Liver (tissue), 9 donors: ENCODE data around the gene MARK3. TPM values are rescaled to one million over a fixed set of nuclear protein-coding genes. Genes with fewer than 3 reads are reported as not detected.

Experiments used
- DNase-seq: peaks from one replicate; pipeline ENCODE4 v3.0.0-alpha.2; 2017; ENCODE audit warnings: low spot score
- H3K27ac ChIP-seq, 2 donors: one replicate each; pipeline ENCODE4 v1.7.0; 2013; ENCODE audit warnings: inconsistent platforms in 2 of 2, low read length in 2 of 2, control low read depth in 1 of 2, low read depth in 1 of 2, mild to moderate bottlenecking in 1 of 2
- H3K27me3 ChIP-seq, 4 donors: one replicate each; pipeline versions ENCODE4 v1.6.1 to v1.7.0; 2013; ENCODE audit warnings: low read length in 3 of 4, inconsistent platforms in 1 of 4, mild to moderate bottlenecking in 1 of 4, moderate library complexity in 1 of 4; ENCODE audit not compliant: control insufficient read depth in 4 of 4, insufficient read depth in 4 of 4
- H3K36me3 ChIP-seq, 4 donors: one replicate each; pipeline versions ENCODE4 v1.6.1 to v1.7.0; 2013; ENCODE audit warnings: low read length in 3 of 4, mild to moderate bottlenecking in 3 of 4, low read depth in 1 of 4, moderate library complexity in 1 of 4; ENCODE audit not compliant: control insufficient read depth in 4 of 4, insufficient read depth in 3 of 4
- H3K4me1 ChIP-seq, 4 donors: one replicate each; pipeline versions ENCODE4 v1.6.1 to v1.7.0; 2013; ENCODE audit warnings: low read length in 3 of 4, mild to moderate bottlenecking in 3 of 4, moderate library complexity in 1 of 4; ENCODE audit not compliant: control insufficient read depth in 4 of 4, insufficient read depth in 4 of 4
- H3K4me3 ChIP-seq, 3 donors: one replicate each; pipeline versions ENCODE4 v1.6.1 to v1.7.0; 2013; ENCODE audit warnings: low read length in 3 of 3, control low read depth in 1 of 3, low read depth in 1 of 3, mild to moderate bottlenecking in 1 of 3
- H3K9ac ChIP-seq, 2 donors: one replicate each; pipeline ENCODE4 v1.7.0; 2013; ENCODE audit warnings: low read length in 2 of 2, mild to moderate bottlenecking in 2 of 2, moderate library complexity in 2 of 2, control low read depth in 1 of 2, low read depth in 1 of 2
- H3K9me3 ChIP-seq, 4 donors: one replicate each; pipeline versions ENCODE4 v1.6.1 to v1.7.0; 2013; ENCODE audit warnings: low read length in 3 of 4; ENCODE audit not compliant: control insufficient read depth in 4 of 4
- EGR1 ChIP-seq, 2 donors: IDR thresholded peaks; 2 replicates each; pipeline ENCODE4 v1.6.1; 2016 to 2018; ENCODE audit warnings: antibody characterized with exemption in 2 of 2, low read depth in 2 of 2
- FOXA1 ChIP-seq: IDR thresholded peaks from 2 replicates; pipeline ENCODE4 v1.6.1; 2016; ENCODE audit warnings: antibody characterized with exemption
- FOXA2 ChIP-seq: IDR thresholded peaks from 2 replicates; pipeline ENCODE4 v1.6.1; 2016; ENCODE audit warnings: antibody characterized with exemption
- GABPA ChIP-seq, 2 donors: IDR thresholded peaks in 1 of 2; conservative IDR thresholded peaks in 1 of 2; 2 replicates each; pipeline ENCODE4 v1.6.1; 2016; ENCODE audit warnings: antibody characterized with exemption in 2 of 2, mild to moderate bottlenecking in 1 of 2, moderate library complexity in 1 of 2
- HNF4A ChIP-seq, 2 donors: conservative IDR thresholded peaks; 2 replicates each; pipeline ENCODE4 v1.6.1; 2016; ENCODE audit warnings: antibody characterized with exemption in 2 of 2, mild to moderate bottlenecking in 2 of 2
- HNF4G ChIP-seq: IDR thresholded peaks from 2 replicates; pipeline ENCODE4 v1.6.1; 2016; ENCODE audit warnings: antibody characterized with exemption
- JUND ChIP-seq, 2 donors: IDR thresholded peaks; 2 replicates each; pipeline ENCODE4 v1.6.1; 2016; ENCODE audit warnings: antibody characterized with exemption in 2 of 2
- NR2F2 ChIP-seq: IDR thresholded peaks from 2 replicates; pipeline ENCODE4 v1.6.1; 2016; ENCODE audit warnings: antibody characterized with exemption
- RAD21 ChIP-seq, 2 donors: IDR thresholded peaks; 2 replicates each; pipeline ENCODE4 v1.6.1; 2016; ENCODE audit warnings: antibody characterized with exemption in 2 of 2, mild to moderate bottlenecking in 2 of 2
- RXRA ChIP-seq, 2 donors: IDR thresholded peaks; 2 replicates each; pipeline ENCODE4 v1.6.1; 2017 to 2018; ENCODE audit warnings: antibody characterized with exemption in 2 of 2, mild to moderate bottlenecking in 1 of 2
- SP1 ChIP-seq: IDR thresholded peaks from 2 replicates; pipeline ENCODE4 v1.6.1; 2018; ENCODE audit warnings: antibody characterized with exemption, mild to moderate bottlenecking
- TAF1 ChIP-seq: conservative IDR thresholded peaks from 2 replicates; pipeline ENCODE4 v1.6.1; 2016; ENCODE audit warnings: antibody characterized with exemption, mild to moderate bottlenecking
- YY1 ChIP-seq: IDR thresholded peaks from 2 replicates; pipeline ENCODE4 v1.6.1; 2016; ENCODE audit warnings: antibody characterized with exemption, mild to moderate bottlenecking
- WGBS: extraction: QIAGEN DNeasy Blood & Tissue Kit; methylation state at CpG from one replicate; pipeline ENCODE4 v1.1.7; 2013; 5-methylcytosine and 5-hydroxymethylcytosine counted together
- polyA plus RNA-seq, 2 donors: library from polyadenylated mRNA; stranded (reverse) in 1 of 2; unstranded in 1 of 2; fragments of 200-250 nt in 1 of 2; fragments of >200 nt in 1 of 2; fragmentation: Nextera tagmentation in 1 of 2; extraction: Ambion mirVana in 1 of 2; gene quantifications; one replicate each; pipeline versions ENCODE4 v1.2.1 to v1.2.3, GENCODE V29; 2013 to 2015
- total RNA-seq, 2 donors: library from RNA; depleted of rRNA; stranded (reverse); fragments of >200 nt; gene quantifications; one replicate each; pipeline ENCODE4 v1.2.3, GENCODE V29; 2014
- TF ChIP-seq, protein P1 (sequence below): IDR thresholded peaks from 2 replicates; pipeline ENCODE4 v1.6.1; 2016; ENCODE audit warnings: antibody characterized with exemption
- TF ChIP-seq, protein P2 (sequence below): IDR thresholded peaks from 2 replicates; pipeline ENCODE4 v1.6.1; 2016; ENCODE audit warnings: antibody characterized with exemption
- TF ChIP-seq, protein P3 (sequence below): fragments of 150-350 bp; IDR thresholded peaks from 2 replicates; pipeline ENCODE4 v1.5.1; 2017; ENCODE audit warnings: improper control_type of control experiment, low read depth, low read length; ENCODE audit not compliant: missing input control
- TF ChIP-seq, protein P4 (sequence below): IDR thresholded peaks from 2 replicates; pipeline ENCODE4 v1.6.1; 2016; ENCODE audit warnings: antibody characterized with exemption, mild to moderate bottlenecking
- TF ChIP-seq, protein P5 (sequence below): IDR thresholded peaks from 2 replicates; pipeline ENCODE4 v1.6.1; 2016; ENCODE audit warnings: antibody characterized with exemption
- donor health status: healthy.
- donor health status: healthy.
- donor health status: healthy.
- donor health status: healthy.
- donor health status: healthy.

Gene MARK3
- total and polyA plus RNA-seq, 4 donors = 14.1 to 86.0 (median 33.0) TPM

DNA sequence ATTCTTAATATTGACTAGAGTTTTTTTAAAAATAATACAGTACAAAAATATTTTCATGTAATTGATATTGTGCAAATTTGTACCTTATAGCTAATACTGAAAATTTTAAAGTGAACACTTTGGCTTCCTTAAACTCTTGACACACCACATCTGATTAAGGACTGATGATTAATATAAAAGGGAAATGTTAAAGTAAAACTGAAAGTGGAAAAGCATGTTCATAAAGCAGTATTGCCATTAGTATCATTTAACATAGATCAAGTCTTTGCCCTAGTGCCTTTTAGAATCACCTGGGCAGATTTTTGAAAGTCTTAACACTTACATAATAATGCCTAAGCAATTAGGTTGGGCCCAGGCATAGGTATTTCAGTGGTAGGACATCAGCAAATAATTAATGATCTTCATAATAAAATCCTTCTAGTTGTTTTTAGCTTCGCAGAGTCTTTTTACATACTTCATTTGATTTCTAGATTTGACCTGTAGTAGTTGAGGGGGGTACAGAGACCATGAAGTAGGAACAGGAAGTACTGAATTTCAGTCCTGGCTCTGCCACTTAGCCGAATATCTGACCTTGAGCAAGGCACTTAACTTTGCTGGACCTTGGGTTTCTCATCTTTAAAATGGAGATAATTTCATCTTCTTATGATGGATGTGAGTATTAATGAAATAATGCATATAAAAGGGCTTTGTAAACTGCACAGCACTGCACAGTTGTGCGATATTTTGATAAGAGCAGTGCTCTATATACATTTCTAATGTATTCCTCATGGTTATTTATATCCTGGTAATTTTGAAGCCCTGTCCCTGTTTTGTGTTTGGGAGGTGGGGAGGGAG, 43.7 kb downstream of the MARK3 start (continued):
- TF ChIP-seq, protein P1, sequence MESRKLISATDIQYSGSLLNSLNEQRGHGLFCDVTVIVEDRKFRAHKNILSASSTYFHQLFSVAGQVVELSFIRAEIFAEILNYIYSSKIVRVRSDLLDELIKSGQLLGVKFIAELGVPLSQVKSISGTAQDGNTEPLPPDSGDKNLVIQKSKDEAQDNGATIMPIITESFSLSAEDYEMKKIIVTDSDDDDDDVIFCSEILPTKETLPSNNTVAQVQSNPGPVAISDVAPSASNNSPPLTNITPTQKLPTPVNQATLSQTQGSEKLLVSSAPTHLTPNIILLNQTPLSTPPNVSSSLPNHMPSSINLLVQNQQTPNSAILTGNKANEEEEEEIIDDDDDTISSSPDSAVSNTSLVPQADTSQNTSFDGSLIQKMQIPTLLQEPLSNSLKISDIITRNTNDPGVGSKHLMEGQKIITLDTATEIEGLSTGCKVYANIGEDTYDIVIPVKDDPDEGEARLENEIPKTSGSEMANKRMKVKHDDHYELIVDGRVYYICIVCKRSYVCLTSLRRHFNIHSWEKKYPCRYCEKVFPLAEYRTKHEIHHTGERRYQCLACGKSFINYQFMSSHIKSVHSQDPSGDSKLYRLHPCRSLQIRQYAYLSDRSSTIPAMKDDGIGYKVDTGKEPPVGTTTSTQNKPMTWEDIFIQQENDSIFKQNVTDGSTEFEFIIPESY = no peak
- no peak for TF ChIP-seq RAD21 (IDR thresholded peaks at IDR 0.05)
- TF ChIP-seq NR2F2 = no peak
- TF ChIP-seq TAF1 = no peak
- no peak for TF ChIP-seq RXRA (IDR thresholded peaks at IDR 0.05)
- TF ChIP-seq YY1 = no peak

DNA sequence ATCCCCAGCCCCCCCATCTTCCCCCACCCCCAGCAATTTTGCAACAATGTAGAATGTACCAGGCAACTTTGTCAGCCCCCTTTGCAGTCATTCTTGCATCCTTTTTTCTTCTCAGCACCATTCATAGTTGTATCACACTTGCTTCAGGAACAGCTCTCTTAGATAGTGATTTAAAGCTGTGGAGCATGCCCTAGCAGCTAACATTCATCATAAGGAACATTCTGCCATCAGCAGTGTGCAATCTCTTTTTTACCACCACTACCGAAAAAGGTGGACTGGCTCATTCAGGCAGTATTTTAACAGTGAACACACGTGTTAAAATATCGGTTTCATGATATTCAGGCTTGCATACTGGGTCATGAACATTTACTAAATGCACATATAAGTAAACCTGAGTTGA, 45.1 kb downstream of the MARK3 start:
- H3K27ac ChIP-seq = no peak overlapping the region
- no peaks in the 10 kb centered on the region for H3K27me3 ChIP-seq
- no peak for DNase-seq
- H3K9me3 ChIP-seq = no peaks in the 10 kb centered on the region
- H3K36me3 ChIP-seq = peaks cover 0 to 4% (median 0%) of the 10 kb centered on the region in 4 donors
- WGBS = 93% methylated on average over 3 of the region's 3 CpGs
- no peak overlapping the region for H3K4me3 ChIP-seq
- H3K4me1 ChIP-seq = peaks cover 0 to 6% (median 2%) of the 10 kb centered on the region in 4 donors
- H3K9ac ChIP-seq = no peak overlapping the region
- TF ChIP-seq, protein P2, sequence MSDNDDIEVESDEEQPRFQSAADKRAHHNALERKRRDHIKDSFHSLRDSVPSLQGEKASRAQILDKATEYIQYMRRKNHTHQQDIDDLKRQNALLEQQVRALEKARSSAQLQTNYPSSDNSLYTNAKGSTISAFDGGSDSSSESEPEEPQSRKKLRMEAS = no peak
- TF ChIP-seq NR2F2 (no peak), SP1 (no peak), FOXA2 (no peak), EGR1 (IDR thresholded peaks at IDR 0.05; ENCODE audit: low read depth in 2 of 2) (no peak), JUND (IDR thresholded peaks at IDR 0.05) (no peak), RAD21 (IDR thresholded peaks at IDR 0.05) (no peak), HNF4G (no peak), TAF1 (no peak), YY1 (no peak), GABPA (IDR thresholded peaks at IDR 0.05 in 1 of 2, conservative IDR thresholded peaks at IDR 0.05 in 1 of 2) (no peak), FOXA1 (no peak), HNF4A (conservative IDR thresholded peaks at IDR 0.05) (no peak)
- TF ChIP-seq, protein P1 = no peak
- TF ChIP-seq, protein P3, sequence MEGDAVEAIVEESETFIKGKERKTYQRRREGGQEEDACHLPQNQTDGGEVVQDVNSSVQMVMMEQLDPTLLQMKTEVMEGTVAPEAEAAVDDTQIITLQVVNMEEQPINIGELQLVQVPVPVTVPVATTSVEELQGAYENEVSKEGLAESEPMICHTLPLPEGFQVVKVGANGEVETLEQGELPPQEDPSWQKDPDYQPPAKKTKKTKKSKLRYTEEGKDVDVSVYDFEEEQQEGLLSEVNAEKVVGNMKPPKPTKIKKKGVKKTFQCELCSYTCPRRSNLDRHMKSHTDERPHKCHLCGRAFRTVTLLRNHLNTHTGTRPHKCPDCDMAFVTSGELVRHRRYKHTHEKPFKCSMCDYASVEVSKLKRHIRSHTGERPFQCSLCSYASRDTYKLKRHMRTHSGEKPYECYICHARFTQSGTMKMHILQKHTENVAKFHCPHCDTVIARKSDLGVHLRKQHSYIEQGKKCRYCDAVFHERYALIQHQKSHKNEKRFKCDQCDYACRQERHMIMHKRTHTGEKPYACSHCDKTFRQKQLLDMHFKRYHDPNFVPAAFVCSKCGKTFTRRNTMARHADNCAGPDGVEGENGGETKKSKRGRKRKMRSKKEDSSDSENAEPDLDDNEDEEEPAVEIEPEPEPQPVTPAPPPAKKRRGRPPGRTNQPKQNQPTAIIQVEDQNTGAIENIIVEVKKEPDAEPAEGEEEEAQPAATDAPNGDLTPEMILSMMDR = no peak
- TF ChIP-seq, protein P4, sequence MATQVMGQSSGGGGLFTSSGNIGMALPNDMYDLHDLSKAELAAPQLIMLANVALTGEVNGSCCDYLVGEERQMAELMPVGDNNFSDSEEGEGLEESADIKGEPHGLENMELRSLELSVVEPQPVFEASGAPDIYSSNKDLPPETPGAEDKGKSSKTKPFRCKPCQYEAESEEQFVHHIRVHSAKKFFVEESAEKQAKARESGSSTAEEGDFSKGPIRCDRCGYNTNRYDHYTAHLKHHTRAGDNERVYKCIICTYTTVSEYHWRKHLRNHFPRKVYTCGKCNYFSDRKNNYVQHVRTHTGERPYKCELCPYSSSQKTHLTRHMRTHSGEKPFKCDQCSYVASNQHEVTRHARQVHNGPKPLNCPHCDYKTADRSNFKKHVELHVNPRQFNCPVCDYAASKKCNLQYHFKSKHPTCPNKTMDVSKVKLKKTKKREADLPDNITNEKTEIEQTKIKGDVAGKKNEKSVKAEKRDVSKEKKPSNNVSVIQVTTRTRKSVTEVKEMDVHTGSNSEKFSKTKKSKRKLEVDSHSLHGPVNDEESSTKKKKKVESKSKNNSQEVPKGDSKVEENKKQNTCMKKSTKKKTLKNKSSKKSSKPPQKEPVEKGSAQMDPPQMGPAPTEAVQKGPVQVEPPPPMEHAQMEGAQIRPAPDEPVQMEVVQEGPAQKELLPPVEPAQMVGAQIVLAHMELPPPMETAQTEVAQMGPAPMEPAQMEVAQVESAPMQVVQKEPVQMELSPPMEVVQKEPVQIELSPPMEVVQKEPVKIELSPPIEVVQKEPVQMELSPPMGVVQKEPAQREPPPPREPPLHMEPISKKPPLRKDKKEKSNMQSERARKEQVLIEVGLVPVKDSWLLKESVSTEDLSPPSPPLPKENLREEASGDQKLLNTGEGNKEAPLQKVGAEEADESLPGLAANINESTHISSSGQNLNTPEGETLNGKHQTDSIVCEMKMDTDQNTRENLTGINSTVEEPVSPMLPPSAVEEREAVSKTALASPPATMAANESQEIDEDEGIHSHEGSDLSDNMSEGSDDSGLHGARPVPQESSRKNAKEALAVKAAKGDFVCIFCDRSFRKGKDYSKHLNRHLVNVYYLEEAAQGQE = no peak
- TF ChIP-seq, protein P5, sequence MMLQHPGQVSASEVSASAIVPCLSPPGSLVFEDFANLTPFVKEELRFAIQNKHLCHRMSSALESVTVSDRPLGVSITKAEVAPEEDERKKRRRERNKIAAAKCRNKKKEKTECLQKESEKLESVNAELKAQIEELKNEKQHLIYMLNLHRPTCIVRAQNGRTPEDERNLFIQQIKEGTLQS = no peak
